Body of pancreas (tissue), 4 donors: ENCODE measurements around the gene RLBP1. TPM values are rescaled to one million over a fixed set of nuclear protein-coding genes. Genes with fewer than 3 reads are reported as not detected.

ENCODE experiments used
- ATAC-seq: fragments of 150-250 bp; one replicate; pipeline ENCODE4 v1.9.1; 2016
- DNase-seq, 4 donors: peaks; one replicate each; pipeline ENCODE4 v3.0.0-alpha.2; 2019
- H3K27ac ChIP-seq, 4 donors: fragments of 200-600 bp; sonication (generic); 1 replicate in 3 of 4; 2 replicates in 1 of 4; pipeline versions ENCODE4 v1.5.1 to v1.6.1; 2016 to 2019; ENCODE audit warnings: mild to moderate bottlenecking in 1 of 4, mixed read lengths in 1 of 4, moderate library complexity in 1 of 4
- H3K27me3 ChIP-seq, 2 donors: fragments of 200-600 bp; sonication (generic); one replicate each; pipeline ENCODE4 v1.6.0; 2016; ENCODE audit warnings: mild to moderate bottlenecking in 1 of 2
- H3K36me3 ChIP-seq, 2 donors: fragments of 200-600 bp; sonication (generic); replicated peaks in 1 of 2; 2 replicates each; pipeline ENCODE4 v1.5.1; 2016; ENCODE audit warnings: low read depth in 2 of 2; ENCODE audit not compliant: insufficient read depth in 1 of 2
- H3K4me1 ChIP-seq: fragments of 200-600 bp; sonication (generic); one replicate; pipeline ENCODE4 v1.6.0; 2016
- H3K4me3 ChIP-seq, 2 donors: fragments of 200-600 bp; sonication (generic); 1 replicate in 1 of 2; 2 replicates in 1 of 2; pipeline ENCODE4 v1.5.1; 2016 to 2019
- H3K9me3 ChIP-seq, 3 donors: fragments of 200-600 bp; sonication (generic); 1 replicate in 2 of 3; 2 replicates in 1 of 3; pipeline ENCODE4 v1.5.1; 2016
- POLR2A ChIP-seq, 3 donors: fragments of 450-650 bp; IDR thresholded peaks; one replicate each; pipeline ENCODE4 v1.6.1; 2016; ENCODE audit warnings: antibody characterized with exemption in 3 of 3, mild to moderate bottlenecking in 2 of 3
- WGBS, 2 donors: methylation state at CpG; one replicate each; pipeline ENCODE4 v1.1.5; 2017; 5-methylcytosine and 5-hydroxymethylcytosine counted together
- intact Hi-C: fragments of 100-400 bp; cut with DNase I; formaldehyde crosslinking; loops from one replicate; pipeline ENCODE4 v1.15.1; 2023
- total RNA-seq, 2 donors: library from RNA; depleted of rRNA; stranded (reverse); fragments of >200 nt; gene quantifications; one replicate each; pipeline ENCODE4 v1.1.0, GENCODE V29; 2016
- TF ChIP-seq, protein P1 (sequence below), 7 experiments: fragments of 450-650 bp in 4 of 7; fragments of 200-600 bp in 3 of 7; sonication (generic) in 3 of 7; IDR thresholded peaks; one replicate each; pipeline ENCODE4 v1.5.1; 2016 to 2019; ENCODE audit warnings: antibody characterized with exemption in 7 of 7

RLBP1 gene
- total RNA-seq, 2 donors from 2014 or later, result not detected

DNA sequence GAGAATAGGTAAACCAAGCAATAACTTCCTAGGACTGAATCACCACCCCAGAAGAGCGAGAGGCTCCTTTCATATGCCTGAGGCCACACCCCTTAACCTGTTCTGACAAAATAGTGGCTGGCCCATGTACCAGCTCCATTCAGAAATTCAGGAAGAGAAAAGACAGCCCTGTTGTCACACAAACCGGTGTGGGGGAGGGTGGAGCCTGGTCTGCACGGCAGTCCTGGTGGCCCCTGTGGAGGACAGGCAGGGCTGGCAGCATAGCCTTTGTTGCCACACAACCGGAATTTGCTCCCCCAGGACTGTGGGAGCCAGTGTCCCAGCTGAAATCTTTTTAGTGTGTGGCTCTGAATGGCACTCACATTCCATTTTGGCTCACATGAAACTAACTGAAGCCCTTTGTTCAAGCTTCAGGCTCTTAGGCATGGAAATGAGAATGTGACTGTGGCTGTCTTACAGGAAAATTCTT lies 23.8 kb downstream of the RLBP1 start:
- no peaks in the 10 kb centered on the region for H3K9me3 ChIP-seq
- H3K4me1 ChIP-seq, result peaks cover 49% of the 10 kb centered on the region
- peak overlapping the region; percentile 61 to 85 (median 80) for H3K27ac ChIP-seq
- TF ChIP-seq POLR2A (IDR thresholded peaks at IDR 0.05), result peak in 1 of 3 donors; percentile 27
- TF ChIP-seq, protein P1, sequence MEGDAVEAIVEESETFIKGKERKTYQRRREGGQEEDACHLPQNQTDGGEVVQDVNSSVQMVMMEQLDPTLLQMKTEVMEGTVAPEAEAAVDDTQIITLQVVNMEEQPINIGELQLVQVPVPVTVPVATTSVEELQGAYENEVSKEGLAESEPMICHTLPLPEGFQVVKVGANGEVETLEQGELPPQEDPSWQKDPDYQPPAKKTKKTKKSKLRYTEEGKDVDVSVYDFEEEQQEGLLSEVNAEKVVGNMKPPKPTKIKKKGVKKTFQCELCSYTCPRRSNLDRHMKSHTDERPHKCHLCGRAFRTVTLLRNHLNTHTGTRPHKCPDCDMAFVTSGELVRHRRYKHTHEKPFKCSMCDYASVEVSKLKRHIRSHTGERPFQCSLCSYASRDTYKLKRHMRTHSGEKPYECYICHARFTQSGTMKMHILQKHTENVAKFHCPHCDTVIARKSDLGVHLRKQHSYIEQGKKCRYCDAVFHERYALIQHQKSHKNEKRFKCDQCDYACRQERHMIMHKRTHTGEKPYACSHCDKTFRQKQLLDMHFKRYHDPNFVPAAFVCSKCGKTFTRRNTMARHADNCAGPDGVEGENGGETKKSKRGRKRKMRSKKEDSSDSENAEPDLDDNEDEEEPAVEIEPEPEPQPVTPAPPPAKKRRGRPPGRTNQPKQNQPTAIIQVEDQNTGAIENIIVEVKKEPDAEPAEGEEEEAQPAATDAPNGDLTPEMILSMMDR (IDR thresholded peaks at IDR 0.05), result no peak
- H3K4me3 ChIP-seq, result no peak overlapping the region
- ATAC-seq (peak; percentile 83), DNase-seq (peak; percentile 70 to 82 (median 80))
- intact Hi-C loops, result no loop called here
- H3K27me3 ChIP-seq, result no peaks in the 10 kb centered on the region
- 5 to 23% methylated on average over 3 to 4 of the region's 4 CpGs for WGBS, 2 donors
- peaks cover 3 to 23% of the 10 kb centered on the region in 2 donors for H3K36me3 ChIP-seq

- no peak for ATAC-seq
- Histone ChIP-seq H3K9me3 (no peaks in the 10 kb centered on the region), H3K36me3 (peaks cover 3 to 27% of the 10 kb centered on the region in 2 donors), H3K27ac (peak overlapping the region; percentile 61 to 85 (median 80)), H3K27me3 (no peaks in the 10 kb centered on the region), H3K4me1 (peaks cover 49% of the 10 kb centered on the region), H3K4me3 (no peak overlapping the region)
- intact Hi-C loops, result no loop called here
- TF ChIP-seq POLR2A (IDR thresholded peaks at IDR 0.05), result no peak
- TF ChIP-seq, protein P1 (IDR thresholded peaks at IDR 0.05), result no peak
- DNase-seq, result peak; percentile 62 to 83 (median 74)
- WGBS, 2 donors, result 6 to 10% methylated on average over 7 of the region's 7 CpGs
Measured at GRCh38 chr15:89196994-89197393, 24.4 kb downstream of the RLBP1 start.

DNA sequence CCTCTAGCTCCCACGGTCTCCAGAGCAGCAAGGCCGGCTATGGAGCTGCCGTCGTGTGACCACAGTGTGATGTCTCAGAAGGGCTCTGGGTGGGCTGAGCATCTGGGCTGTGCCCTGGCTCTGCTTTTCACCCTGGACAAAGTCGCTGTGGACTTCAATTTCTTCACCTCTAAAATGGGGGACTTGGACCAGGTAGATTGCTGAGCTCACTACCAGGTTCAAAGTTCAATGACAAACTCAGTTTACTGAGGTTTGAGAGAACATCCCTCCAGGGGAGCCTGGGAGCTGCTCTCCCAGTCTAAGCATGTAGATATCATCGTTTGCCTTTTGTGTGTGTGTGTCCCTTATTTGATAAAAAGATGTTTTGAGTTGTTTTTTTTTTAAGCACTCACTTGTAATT lies 25.1 kb downstream of the RLBP1 start:
- Histone ChIP-seq H3K27me3 (no peaks in the 10 kb centered on the region), H3K4me1 (peaks cover 49% of the 10 kb centered on the region), H3K4me3 (no peak overlapping the region), H3K27ac (peak overlapping the region; percentile 9 to 85 (median 80)), H3K9me3 (no peaks in the 10 kb centered on the region), H3K36me3 (peaks cover 3 to 32% of the 10 kb centered on the region in 2 donors)
- no peak for DNase-seq
- WGBS, 2 donors, result 82 to 83% methylated on average over 6 of the region's 6 CpGs
- intact Hi-C loops, result no loop called here
- no peak for ATAC-seq
- TF ChIP-seq, protein P1 (IDR thresholded peaks at IDR 0.05), result no peak
- no peak for TF ChIP-seq POLR2A (IDR thresholded peaks at IDR 0.05)

DNA sequence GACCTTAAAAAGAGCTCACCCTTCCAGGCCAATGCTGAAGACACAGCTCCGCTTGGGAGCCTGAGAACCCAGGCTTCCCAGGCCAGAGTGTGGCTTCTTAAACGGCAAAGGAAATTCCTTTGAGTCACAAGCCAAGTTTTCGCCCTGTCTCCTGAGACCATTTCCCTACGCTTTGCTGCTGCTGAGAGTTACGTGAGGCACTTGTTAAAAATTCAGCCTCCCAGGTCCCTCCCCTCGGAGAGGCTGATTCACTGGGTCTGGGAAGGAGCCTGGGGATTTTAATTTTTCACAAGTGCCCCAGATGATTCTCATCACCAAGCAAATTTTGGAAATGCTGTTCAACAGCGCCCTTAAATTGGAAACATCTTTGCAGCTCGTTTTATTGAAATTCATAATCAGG lies 25.5 kb downstream of the RLBP1 start:
- no peak overlapping the region for H3K4me3 ChIP-seq
- H3K4me1 ChIP-seq, result peaks cover 49% of the 10 kb centered on the region
- no peak for TF ChIP-seq POLR2A (IDR thresholded peaks at IDR 0.05)
- TF ChIP-seq, protein P1 (IDR thresholded peaks at IDR 0.05), result no peak
- intact Hi-C loops, result no loop called here
- 86 to 90% methylated on average over 8 of the region's 8 CpGs for WGBS, 2 donors
- H3K9me3 ChIP-seq, result no peaks in the 10 kb centered on the region
- DNase-seq (no peak), ATAC-seq (no peak)
- peak overlapping the region in 3 of 4 donors; percentile 6 to 85 (median 85) for H3K27ac ChIP-seq
- peaks cover 3 to 33% of the 10 kb centered on the region in 2 donors for H3K36me3 ChIP-seq
- no peaks in the 10 kb centered on the region for H3K27me3 ChIP-seq

GRCh38 chr15:89194608-89195007 lies 26.8 kb downstream of the RLBP1 start:
- Histone ChIP-seq H3K27ac (no peak overlapping the region), H3K4me3 (no peak overlapping the region), H3K36me3 (peaks cover 3 to 36% of the 10 kb centered on the region in 2 donors), H3K4me1 (peaks cover 37% of the 10 kb centered on the region), H3K27me3 (no peaks in the 10 kb centered on the region), H3K9me3 (no peaks in the 10 kb centered on the region)
- DNase-seq, result no peak
- ATAC-seq, result no peak
- intact Hi-C loops, result no loop called here
- TF ChIP-seq, protein P1 (IDR thresholded peaks at IDR 0.05), result no peak
- no peak for TF ChIP-seq POLR2A (IDR thresholded peaks at IDR 0.05)
- WGBS, 2 donors, result 78 to 87% methylated on average over 4 of the region's 4 CpGs
